Glutamatergic neuron (in vitro differentiated cells): ENCODE results near the gene LRRC4B. TPM values are rescaled to one million over a fixed set of nuclear protein-coding genes. Genes with fewer than 3 reads are reported as not detected.
"Not testable (repeated sequence)": the region's sequence is repeated elsewhere in the genome, so short reads cannot be mapped to it uniquely, and the experiment has no call there.

Experiments used
- DNase-seq: peaks from one replicate; pipeline ENCODE4 v3.0.0; 2022
- H3K27ac Mint-ChIP-seq: one replicate; pipeline ENCODE4 v1.8.0; 2020; ENCODE audit warnings: mild to moderate bottlenecking, mixed read lengths, inconsistent platforms; ENCODE audit not compliant: unreplicated experiment
- H3K27me3 Mint-ChIP-seq: one replicate; pipeline ENCODE4 v1.8.0; 2020; ENCODE audit warnings: mild to moderate bottlenecking, moderate library complexity, mixed read lengths, inconsistent platforms; ENCODE audit not compliant: unreplicated experiment
- H3K36me3 Mint-ChIP-seq: one replicate; pipeline ENCODE4 v1.8.0; 2020; ENCODE audit warnings: mild to moderate bottlenecking, mixed read lengths, inconsistent platforms; ENCODE audit not compliant: unreplicated experiment
- H3K4me1 Mint-ChIP-seq: one replicate; pipeline ENCODE4 v1.8.0; 2020; ENCODE audit warnings: mild to moderate bottlenecking, low read depth, mixed read lengths, inconsistent platforms; ENCODE audit not compliant: unreplicated experiment
- H3K4me3 Mint-ChIP-seq: one replicate; pipeline ENCODE4 v1.8.0; 2020; ENCODE audit warnings: mild to moderate bottlenecking, mixed read lengths, inconsistent platforms; ENCODE audit not compliant: unreplicated experiment
- H3K9me3 Mint-ChIP-seq: one replicate; pipeline ENCODE4 v1.8.0; 2020; ENCODE audit warnings: mild to moderate bottlenecking, moderate library complexity, mixed read lengths, inconsistent platforms; ENCODE audit not compliant: unreplicated experiment
- total RNA-seq: library from RNA; stranded (reverse); fragmentation: NEBNext Ultra II Directional; extraction: Animal tissue kit (Norgen Biotek cat#: 25700); gene quantifications from one replicate; pipeline ENCODE4 v1.2.1, GENCODE V29; 2021; ENCODE audit not compliant: unreplicated experiment
- TF ChIP-seq, protein P1 (sequence below): fragments of 200-600 bp; sonication (generic); IDR thresholded peaks from one replicate; pipeline ENCODE4 v1.5.0; 2021; ENCODE audit not compliant: partially characterized antibody, unreplicated experiment

The LRRC4B gene
- total RNA-seq, 1 donor from 2014 or later, result 28.5 TPM

DNA sequence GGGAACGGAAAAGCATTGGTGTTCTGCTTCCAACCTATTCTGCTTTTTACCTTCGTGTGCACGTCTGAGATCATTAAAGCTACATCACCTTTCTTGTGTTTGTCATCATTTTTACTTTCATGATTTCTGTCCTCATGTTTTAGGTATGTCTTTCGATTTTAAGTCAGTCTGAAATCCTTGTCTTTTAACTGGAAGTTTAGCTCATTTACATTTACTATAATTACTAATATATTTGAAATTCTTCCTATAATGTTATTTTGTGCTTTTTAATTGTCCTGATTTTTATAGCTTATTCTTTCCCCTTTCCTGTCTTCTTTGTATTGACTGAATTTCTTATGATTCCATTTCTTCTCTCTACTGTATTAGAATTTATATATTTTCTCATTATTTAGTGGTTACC lies 35.3 kb downstream of the LRRC4B start:
- H3K36me3 Mint-ChIP-seq, result peaks cover 17% of the 10 kb centered on the region
- H3K27me3 Mint-ChIP-seq, result peaks cover 4% of the 10 kb centered on the region
- H3K27ac Mint-ChIP-seq, result no peak overlapping the region
- no peaks in the 10 kb centered on the region for H3K4me1 Mint-ChIP-seq
- DNase-seq, result no peak
- H3K9me3 Mint-ChIP-seq, result peaks cover 12% of the 10 kb centered on the region
- TF ChIP-seq, protein P1, sequence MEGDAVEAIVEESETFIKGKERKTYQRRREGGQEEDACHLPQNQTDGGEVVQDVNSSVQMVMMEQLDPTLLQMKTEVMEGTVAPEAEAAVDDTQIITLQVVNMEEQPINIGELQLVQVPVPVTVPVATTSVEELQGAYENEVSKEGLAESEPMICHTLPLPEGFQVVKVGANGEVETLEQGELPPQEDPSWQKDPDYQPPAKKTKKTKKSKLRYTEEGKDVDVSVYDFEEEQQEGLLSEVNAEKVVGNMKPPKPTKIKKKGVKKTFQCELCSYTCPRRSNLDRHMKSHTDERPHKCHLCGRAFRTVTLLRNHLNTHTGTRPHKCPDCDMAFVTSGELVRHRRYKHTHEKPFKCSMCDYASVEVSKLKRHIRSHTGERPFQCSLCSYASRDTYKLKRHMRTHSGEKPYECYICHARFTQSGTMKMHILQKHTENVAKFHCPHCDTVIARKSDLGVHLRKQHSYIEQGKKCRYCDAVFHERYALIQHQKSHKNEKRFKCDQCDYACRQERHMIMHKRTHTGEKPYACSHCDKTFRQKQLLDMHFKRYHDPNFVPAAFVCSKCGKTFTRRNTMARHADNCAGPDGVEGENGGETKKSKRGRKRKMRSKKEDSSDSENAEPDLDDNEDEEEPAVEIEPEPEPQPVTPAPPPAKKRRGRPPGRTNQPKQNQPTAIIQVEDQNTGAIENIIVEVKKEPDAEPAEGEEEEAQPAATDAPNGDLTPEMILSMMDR, result no peak
- H3K4me3 Mint-ChIP-seq, result no peak overlapping the region

DNA sequence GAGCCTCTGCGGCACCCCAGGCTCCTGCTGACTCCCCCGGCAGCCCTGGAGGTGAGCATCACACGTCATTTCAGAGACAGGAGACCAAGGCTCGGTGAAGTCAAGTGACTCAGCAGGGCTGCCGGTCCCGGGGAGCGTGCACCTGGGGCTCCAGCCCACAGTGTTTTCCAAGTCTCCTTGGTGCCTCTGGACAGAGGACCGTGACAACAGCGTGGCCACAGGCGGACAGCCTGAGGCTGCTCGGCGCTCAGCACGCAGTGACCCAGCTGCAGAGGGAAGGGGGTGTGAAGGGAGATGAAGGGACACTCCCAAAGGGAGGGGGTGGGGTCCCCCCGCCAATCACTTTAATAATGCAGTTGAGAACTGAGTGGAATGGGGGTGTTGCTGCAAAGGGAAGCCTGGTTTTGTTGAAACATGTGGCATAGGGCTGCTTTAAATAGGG lies 37.0 kb downstream of the LRRC4B start:
- Mint-ChIP-seq H3K4me3 (no peak overlapping the region), H3K27ac (no peak overlapping the region), H3K27me3 (peaks cover 2% of the 10 kb centered on the region), H3K9me3 (peaks cover 10% of the 10 kb centered on the region), H3K4me1 (no peaks in the 10 kb centered on the region), H3K36me3 (peaks cover 17% of the 10 kb centered on the region)
- TF ChIP-seq, protein P1, result no peak
- no peak for DNase-seq

DNA sequence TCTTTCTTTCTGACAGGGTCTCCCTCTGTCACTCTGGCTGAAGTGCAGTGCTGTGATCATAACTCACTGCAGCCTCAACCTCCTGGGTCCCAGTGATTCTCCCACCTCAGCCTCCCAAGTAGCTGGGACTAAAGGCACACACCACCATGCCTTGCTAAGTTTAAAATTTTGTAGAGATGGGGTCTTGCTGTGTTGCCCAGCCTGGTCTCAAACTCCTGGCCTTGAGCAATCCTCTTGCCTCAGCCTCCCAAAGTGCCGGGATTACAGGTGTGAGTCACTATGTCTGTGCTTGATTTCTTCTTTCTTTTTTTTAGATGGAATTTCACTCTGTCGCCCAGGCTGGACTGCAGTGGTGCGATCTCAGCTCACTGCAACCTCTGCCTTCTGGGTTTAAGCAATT lies 40.2 kb downstream of the LRRC4B start:
- not testable (repeated sequence) for DNase-seq, H3K9me3 Mint-ChIP-seq, H3K27ac Mint-ChIP-seq, H3K36me3 Mint-ChIP-seq, H3K27me3 Mint-ChIP-seq, H3K4me3 Mint-ChIP-seq, H3K4me1 Mint-ChIP-seq

DNA sequence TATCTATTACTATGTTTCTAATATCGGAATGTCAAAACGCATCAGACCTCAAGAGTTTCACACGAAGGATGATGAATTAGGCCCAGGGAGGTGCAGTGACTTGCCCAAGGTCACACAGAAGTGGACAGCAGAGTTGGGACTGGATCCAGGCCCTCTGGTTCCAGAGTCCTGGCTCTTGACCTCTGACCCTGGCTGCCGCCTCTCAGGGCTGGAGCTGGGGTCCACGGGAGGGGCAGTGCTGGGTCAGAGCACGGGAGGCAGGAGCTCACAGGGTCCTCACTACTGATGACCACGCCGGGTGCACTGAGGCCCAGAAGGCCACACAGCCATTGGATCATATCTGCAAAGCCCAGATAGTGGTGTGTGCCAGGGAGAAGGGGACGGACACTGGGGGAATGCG lies 45.4 kb downstream of the LRRC4B start:
- no peak overlapping the region for H3K4me3 Mint-ChIP-seq
- peaks cover 2% of the 10 kb centered on the region for H3K9me3 Mint-ChIP-seq
- TF ChIP-seq, protein P1, result no peak
- peaks cover 4% of the 10 kb centered on the region for H3K27me3 Mint-ChIP-seq
- no peak for DNase-seq
- no peaks in the 10 kb centered on the region for H3K36me3 Mint-ChIP-seq
- no peak overlapping the region for H3K27ac Mint-ChIP-seq
- H3K4me1 Mint-ChIP-seq, result no peaks in the 10 kb centered on the region

DNA sequence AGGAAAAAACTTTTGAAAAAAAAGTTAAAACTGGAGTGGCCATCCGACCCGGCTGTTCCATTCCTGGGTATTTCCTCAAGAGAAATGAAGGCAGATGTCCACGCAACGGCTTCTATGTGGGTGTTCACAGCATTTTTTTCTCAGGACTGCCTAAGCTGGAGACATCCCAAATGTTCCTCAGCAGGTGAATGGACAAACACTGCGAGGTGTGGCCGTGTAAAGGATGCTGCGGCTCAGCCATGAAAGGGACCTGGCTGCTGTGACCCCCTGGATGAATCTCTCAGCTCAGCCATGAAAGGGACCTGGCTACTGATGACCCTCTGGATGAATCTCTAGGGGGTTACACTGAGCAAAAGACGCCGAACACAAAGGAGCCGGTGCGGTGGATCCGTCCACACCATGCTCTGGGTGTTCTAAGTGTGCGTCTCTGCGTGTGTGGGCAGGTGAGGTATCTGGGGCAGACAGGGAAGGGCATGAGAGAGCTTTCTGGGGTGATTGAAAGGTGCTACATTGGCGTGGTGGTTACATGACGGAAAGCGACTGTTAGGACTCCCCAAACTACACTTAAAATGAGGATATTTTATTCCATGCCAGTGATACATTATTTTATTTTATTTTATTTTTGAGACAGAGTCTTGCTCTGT lies 47.3 kb downstream of the LRRC4B start:
- Mint-ChIP-seq H3K4me1 (no peaks in the 10 kb centered on the region), H3K36me3 (no peaks in the 10 kb centered on the region)
- TF ChIP-seq, protein P1, result no peak

More for the DNA sequence above, 47.3 kb downstream of the LRRC4B start:
- H3K27ac Mint-ChIP-seq, result no peak overlapping the region
- peaks cover 2% of the 10 kb centered on the region for H3K9me3 Mint-ChIP-seq
- peaks cover 4% of the 10 kb centered on the region for H3K27me3 Mint-ChIP-seq
- DNase-seq, result no peak
- no peak overlapping the region for H3K4me3 Mint-ChIP-seq
